ENCODE results near the gene SPDYE8.
"Not testable (repeated sequence)": the region's sequence is repeated elsewhere in the genome, so short reads cannot be mapped to it uniquely, and the experiment has no call there.

DNA sequence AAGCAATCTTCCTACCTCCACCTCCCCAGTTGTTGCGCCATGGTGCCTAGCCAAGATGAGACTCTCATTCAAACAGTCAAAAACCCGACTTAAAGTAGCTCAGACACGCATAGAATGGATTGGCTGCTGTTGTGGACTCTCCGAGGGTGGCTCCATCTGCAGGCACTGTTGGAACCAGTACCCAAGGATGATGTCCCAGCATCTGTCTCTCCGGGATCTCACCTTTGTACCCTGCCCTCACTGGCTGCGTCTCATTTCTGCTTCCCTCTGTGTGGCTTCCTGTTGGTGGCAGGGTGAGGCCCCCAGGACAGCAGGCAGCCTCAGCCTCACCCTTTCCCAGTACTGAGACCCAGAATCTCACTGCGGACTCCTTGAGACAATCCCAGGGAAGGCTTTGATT lies 54.8 kb downstream of the SPDYE8 start:
- TF ChIP-seq POLR2A (IDR thresholded peaks at IDR 0.05; ENCODE audit: low read length); GATA1 (IDR thresholded peaks at IDR 0.05; ENCODE audit: low read depth, low read length): not testable (repeated sequence)
